Peyer's patch (tissue), 4 donors: ENCODE results near the gene NUDT9. TPM values are rescaled to one million over a fixed set of nuclear protein-coding genes. Genes with fewer than 3 reads are reported as not detected.

Source experiments
- DNase-seq, 3 donors: peaks; one replicate each; pipeline ENCODE4 v3.0.0-alpha.2; 2017 to 2019
- H3K27ac ChIP-seq, 4 donors: fragments of 200-600 bp; sonication (generic); one replicate each; pipeline ENCODE4 v1.5.1; 2016 to 2019
- H3K27me3 ChIP-seq, 2 donors: fragments of 200-600 bp; sonication (generic); one replicate each; pipeline ENCODE4 v1.5.1; 2019
- H3K36me3 ChIP-seq, 3 donors: fragments of 200-600 bp; sonication (generic); one replicate each; pipeline ENCODE4 v1.5.1; 2016 to 2019
- H3K4me1 ChIP-seq, 4 donors: fragments of 200-600 bp; sonication (generic); one replicate each; pipeline ENCODE4 v1.5.1; 2016 to 2019
- H3K4me3 ChIP-seq, 4 donors: fragments of 200-600 bp; sonication (generic); 1 replicate in 3 of 4; 2 replicates in 1 of 4; pipeline ENCODE4 v1.5.1; 2016 to 2019; ENCODE audit warnings: mild to moderate bottlenecking in 1 of 4
- H3K9me3 ChIP-seq, 4 donors: fragments of 200-600 bp; sonication (generic); one replicate each; pipeline ENCODE4 v1.5.1; 2016 to 2019; ENCODE audit warnings: mild to moderate bottlenecking in 1 of 4
- CTCF ChIP-seq, 6 experiments: fragments of 450-650 bp in 4 of 6; fragments of 200-600 bp in 2 of 6; sonication (generic) in 1 of 6; IDR thresholded peaks; one replicate each; pipeline ENCODE4 v1.5.1; 2017 to 2019; ENCODE audit warnings: antibody characterized with exemption in 6 of 6, mild to moderate bottlenecking in 3 of 6, moderate library complexity in 1 of 6
- POLR2A ChIP-seq, 2 donors: fragments of 450-650 bp; IDR thresholded peaks; one replicate each; pipeline ENCODE4 v1.5.1; 2017; ENCODE audit warnings: antibody characterized with exemption in 2 of 2, mild to moderate bottlenecking in 2 of 2, moderate library complexity in 2 of 2
- total RNA-seq, 4 donors: library from RNA; depleted of rRNA; stranded (reverse); fragments of >200 nt; gene quantifications; one replicate each; pipeline ENCODE4 v1.1.0, GENCODE V29; 2016

Gene NUDT9
- total RNA-seq, result 10 to 100 TPM; 11.6 to 47.1 (median 37.8) TPM

- Histone ChIP-seq H3K27me3 (no peaks in the 10 kb centered on the region), H3K9me3 (no peaks in the 10 kb centered on the region), H3K27ac (peak within 1 kb of the TSS; percentile 82 to 93 (median 88)), H3K4me3 (peak within 1 kb of the TSS; percentile 55 to 71 (median 70)), H3K4me1 (peaks cover 0 to 49% (median 13%) of the 10 kb centered on the region in 4 donors), H3K36me3 (no peaks in the 10 kb centered on the region)
- TF ChIP-seq CTCF (IDR thresholded peaks at IDR 0.05) (peak in 1 of 6 experiments; percentile 6), POLR2A (IDR thresholded peaks at IDR 0.05) (peak; percentile 57 to 82)
- peak; percentile 95 to 98 (median 96) for DNase-seq
Observed at GRCh38 chr4:87422104-87423052, at the start of gene NUDT9. Gene NUDT9 (plus strand): TSS chr4:87422573. CDS start chr4:87422906, 333 bp downstream.

GRCh38 chr4:87375719-87376291 is 46.6 kb upstream of the NUDT9 start:
- Histone ChIP-seq H3K4me3 (no peak overlapping the region), H3K4me1 (peaks cover 0 to 6% (median 0%) of the 10 kb centered on the region in 4 donors), H3K27me3 (no peaks in the 10 kb centered on the region), H3K9me3 (no peaks in the 10 kb centered on the region), H3K27ac (peak overlapping the region in 3 of 4 donors; percentile 11 to 71 (median 17)), H3K36me3 (peaks cover 0 to 69% (median 0%) of the 10 kb centered on the region in 3 donors)
- TF ChIP-seq CTCF (IDR thresholded peaks at IDR 0.05), result peak; percentile 19 to 95 (median 76)
- TF ChIP-seq POLR2A (IDR thresholded peaks at IDR 0.05), result no peak
- DNase-seq, result peak in 1 of 3 donors; percentile 76

- no peak overlapping the region for H3K27ac ChIP-seq
- peaks cover 0 to 66% (median 0%) of the 10 kb centered on the region in 3 donors for H3K36me3 ChIP-seq
- TF ChIP-seq CTCF (IDR thresholded peaks at IDR 0.05), result no peak
- no peak for TF ChIP-seq POLR2A (IDR thresholded peaks at IDR 0.05)
- H3K4me1 ChIP-seq, result peaks cover 0 to 7% (median 0%) of the 10 kb centered on the region in 4 donors
- DNase-seq, result no peak
- no peak overlapping the region for H3K4me3 ChIP-seq
- H3K27me3 ChIP-seq, result no peaks in the 10 kb centered on the region
- H3K9me3 ChIP-seq, result no peaks in the 10 kb centered on the region
Observed at GRCh38 chr4:87377816-87378215, 44.6 kb upstream of the NUDT9 start.

GRCh38 chr4:87382116-87382515 is 40.3 kb upstream of the NUDT9 start:
- no peak overlapping the region for H3K27ac ChIP-seq
- H3K4me3 ChIP-seq, result no peak overlapping the region
- peaks cover 0 to 25% (median 0%) of the 10 kb centered on the region in 4 donors for H3K4me1 ChIP-seq
- TF ChIP-seq CTCF (IDR thresholded peaks at IDR 0.05) (no peak), POLR2A (IDR thresholded peaks at IDR 0.05) (no peak)
- no peaks in the 10 kb centered on the region for H3K27me3 ChIP-seq
- no peak for DNase-seq
- H3K36me3 ChIP-seq, result peaks cover 0 to 42% (median 0%) of the 10 kb centered on the region in 3 donors
- no peaks in the 10 kb centered on the region for H3K9me3 ChIP-seq

- TF ChIP-seq CTCF (IDR thresholded peaks at IDR 0.05) (no peak), POLR2A (IDR thresholded peaks at IDR 0.05) (no peak)
- no peak overlapping the region for H3K4me3 ChIP-seq
- H3K9me3 ChIP-seq, result no peaks in the 10 kb centered on the region
- no peak for DNase-seq
- H3K4me1 ChIP-seq, result peaks cover 0 to 25% (median 0%) of the 10 kb centered on the region in 4 donors
- no peaks in the 10 kb centered on the region for H3K27me3 ChIP-seq
- peak overlapping the region in 1 of 4 donors; percentile 56 for H3K27ac ChIP-seq
- peaks cover 0 to 35% (median 0%) of the 10 kb centered on the region in 3 donors for H3K36me3 ChIP-seq
Observed at GRCh38 chr4:87382931-87383330, 39.4 kb upstream of the NUDT9 start.
